GM12878 (cell line): ENCODE data around the gene SOX18. TPM values are rescaled to one million over a fixed set of nuclear protein-coding genes. Genes with fewer than 3 reads are reported as not detected.

Experiments used
- ATAC-seq: fragments of 200-7000 bp; cut with Tn5 transposase; 3 replicates; pipeline ENCODE4 v1.9.1; 2020; ENCODE audit warnings: mild to moderate bottlenecking, moderate library complexity
- BruUV-seq: library from RNA; stranded (reverse); fragments of 400-500 nt; replicated peaks from 2 replicates; lab custom pipeline; 2021; lab: Mats Ljungman, UMichigan
- CTCF ChIA-PET: fragments of 300-600 bp; sonication (Branson Sonifier 250); formaldehyde crosslinking; extraction: SDS; loops from one replicate; lab custom pipeline; 2021; ENCODE audit warnings: inconsistent platforms; lab: Yijun Ruan, JAX
- POLR2A ChIA-PET: fragments of 350-600 bp; formaldehyde crosslinking; extraction: SDS; loops from one replicate; lab custom pipeline; 2021; ENCODE audit warnings: inconsistent platforms; lab: Charles Lee
- RAD21 ChIA-PET: fragments of 300-600 bp; sonication (Branson Sonifier 250); formaldehyde crosslinking; loops from one replicate; lab custom pipeline; 2023; ENCODE audit warnings: antibody characterized with exemption; ENCODE audit not compliant: unreplicated experiment; lab: Charles Lee
- SMC1A ChIA-PET: fragments of 300-600 bp; sonication (Branson Sonifier 250); formaldehyde crosslinking; loops from one replicate; lab custom pipeline; 2023; ENCODE audit not compliant: unreplicated experiment, uncharacterized antibody; lab: Charles Lee
- DNase-seq: peaks from one replicate; pipeline ENCODE4 v3.0.0-alpha.2; 2011; ENCODE audit warnings: low read depth, low spot score
- FAIRE-seq: peaks from 3 replicates; lab custom pipeline; 2011; peaks lifted over from hg19 to GRCh38; lab: Jason Lieb, UNC
- H2AFZ ChIP-seq: 2 replicates; pipeline ENCODE4 v1.6.0; 2011; ENCODE audit warnings: low read depth, low read length, control low read depth; ENCODE audit not compliant: control insufficient read depth
- H3K27ac ChIP-seq: 2 replicates; pipeline ENCODE4 v1.5.1; 2011; ENCODE audit warnings: control low read depth; ENCODE audit not compliant: control insufficient read depth, insufficient read depth
- H3K27me3 ChIP-seq, 2 experiments: replicated peaks in 1 of 2; 2 replicates each; pipeline versions ENCODE4 v1.6.0 to v1.6.1; 2011; ENCODE audit warnings: low read length in 1 of 2; ENCODE audit not compliant: control insufficient read depth in 2 of 2, insufficient read depth in 2 of 2
- H3K36me3 ChIP-seq, 2 experiments: 2 replicates each; pipeline ENCODE4 v1.5.1; 2011; ENCODE audit warnings: low read length in 1 of 2; ENCODE audit not compliant: control insufficient read depth in 2 of 2, insufficient read depth in 2 of 2
- H3K4me1 ChIP-seq: 2 replicates; pipeline ENCODE4 v1.6.1; 2011; ENCODE audit warnings: mild to moderate bottlenecking, low read length, moderate library complexity, mixed read lengths; ENCODE audit not compliant: control insufficient read depth, insufficient read depth
- H3K4me2 ChIP-seq: 2 replicates; pipeline ENCODE4 v1.6.0; 2011; ENCODE audit warnings: control low read depth; ENCODE audit not compliant: control insufficient read depth, insufficient read depth
- H3K4me3 ChIP-seq: fragments of 200-600 bp; sonication (generic); 2 replicates; pipeline ENCODE4 v1.5.1; 2016
- H3K79me2 ChIP-seq: 2 replicates; pipeline ENCODE4 v1.6.0; 2011; ENCODE audit warnings: low read length; ENCODE audit not compliant: control insufficient read depth, insufficient read depth
- H3K9ac ChIP-seq: 2 replicates; pipeline ENCODE4 v1.8.0; 2011; ENCODE audit warnings: low read length, control low read depth, mixed read lengths; ENCODE audit not compliant: control insufficient read depth, insufficient read depth
- H3K9me3 ChIP-seq: replicated peaks from 3 replicates; pipeline ENCODE4 v1.5.1; 2011; ENCODE audit warnings: mild to moderate bottlenecking, low read length; ENCODE audit not compliant: control insufficient read depth, insufficient read depth
- H4K20me1 ChIP-seq: 2 replicates; pipeline ENCODE4 v1.6.0; 2011; ENCODE audit not compliant: control insufficient read depth, insufficient read depth
- CTCF ChIP-seq, 3 experiments: IDR thresholded peaks in 2 of 3; conservative IDR thresholded peaks in 1 of 3; 2 replicates each; pipeline ENCODE4 v1.5.1; 2011; ENCODE audit warnings: low read depth in 3 of 3, low read length in 3 of 3, mild to moderate bottlenecking in 3 of 3, control low read depth in 2 of 3, moderate library complexity in 2 of 3, inconsistent platforms in 1 of 3, mixed read lengths in 1 of 3; ENCODE audit not compliant: control insufficient read depth in 2 of 3, insufficient read depth in 1 of 3; ENCODE audit errors: extremely low read depth in 1 of 3
- NKRF ChIP-seq: fragments of 450-650 bp; conservative IDR thresholded peaks from 2 replicates; pipeline ENCODE4 v1.6.1; 2017; ENCODE audit warnings: mild to moderate bottlenecking, moderate library complexity
- NR2C1 ChIP-seq: fragments of 450-650 bp; IDR thresholded peaks from 2 replicates; pipeline ENCODE4 v1.6.1; 2017; ENCODE audit warnings: antibody characterized with exemption, mild to moderate bottlenecking, moderate library complexity
- PBX3 ChIP-seq: IDR thresholded peaks from 2 replicates; pipeline ENCODE4 v1.6.1; 2011; ENCODE audit warnings: mild to moderate bottlenecking, low read depth, low read length, moderate library complexity; ENCODE audit not compliant: insufficient replicate concordance
- POLR2A ChIP-seq: IDR thresholded peaks from 2 replicates; pipeline ENCODE4 v1.6.1; 2011; ENCODE audit warnings: low read depth, mild to moderate bottlenecking, low read length
- RB1 ChIP-seq: fragments of 450-650 bp; formaldehyde crosslinking; IDR thresholded peaks from 2 replicates; pipeline ENCODE4 v1.6.1; 2017; ENCODE audit warnings: mild to moderate bottlenecking, borderline replicate concordance
- SMARCA5 ChIP-seq: fragments of 450-650 bp; IDR thresholded peaks from 2 replicates; pipeline ENCODE4 v1.6.1; 2017; ENCODE audit warnings: mild to moderate bottlenecking
- SUZ12 ChIP-seq: fragments of 200-600 bp; sonication (generic); IDR thresholded peaks from one replicate; pipeline ENCODE4 v1.6.1; 2018; ENCODE audit warnings: antibody characterized with exemption, mild to moderate bottlenecking; ENCODE audit not compliant: unreplicated experiment
- TCF12 ChIP-seq: IDR thresholded peaks from 2 replicates; pipeline ENCODE4 v1.6.1; 2011; ENCODE audit warnings: low read depth, mild to moderate bottlenecking, low read length
- TCF3 ChIP-seq: IDR thresholded peaks from 2 replicates; pipeline ENCODE4 v1.6.1; 2012; ENCODE audit warnings: low read depth, mild to moderate bottlenecking, low read length, borderline replicate concordance; ENCODE audit not compliant: insufficient read depth
- ZBTB11 ChIP-seq: fragments of 450-650 bp; formaldehyde crosslinking; IDR thresholded peaks from 2 replicates; pipeline ENCODE4 v1.5.0; 2022; ENCODE audit warnings: mild to moderate bottlenecking, missing genetic modification characterization
- ZNF24 ChIP-seq: fragments of 450-650 bp; IDR thresholded peaks from 2 replicates; pipeline ENCODE4 v1.6.1; 2017; ENCODE audit warnings: antibody characterized with exemption, mild to moderate bottlenecking
- WGBS: methylation state at CpG from one replicate; pipeline ENCODE4 v1.1.6; 2016; ENCODE audit warnings: low lambda C conversion rate; ENCODE audit not compliant: insufficient replicate concordance, insufficient coverage; ENCODE audit errors: missing lambda C conversion rate; 5-methylcytosine and 5-hydroxymethylcytosine counted together
- in situ Hi-C: fragments of 300-500 bp; cut with MboI; formaldehyde crosslinking; loops from 9 replicates; pipeline ENCODE4 v1.14.3; 2018; ENCODE audit warnings: mixed read lengths
- intact Hi-C: fragments of 100-400 bp; cut with micrococcal nuclease; formaldehyde crosslinking; loops from one replicate; pipeline ENCODE4 v1.14.2; 2022; ENCODE audit not compliant: unreplicated experiment
- polyA plus RNA-seq, 11 experiments: library from polyadenylated mRNA; depleted of rRNA in 4 of 11; unstranded in 6 of 11; stranded (reverse) in 5 of 11; fragments of >200 nt; fragmentation: Nextera tagmentation in 4 of 11; fragmentation: Illumina TruSeq in 1 of 11; extraction: Ambion mirVana in 4 of 11; extraction: Trizol in 1 of 11; gene quantifications; 1 replicate in 1 of 11; 2 replicates in 10 of 11; pipeline versions ENCODE4 v1.2.1 to v1.2.3, GENCODE V29; 2011 to 2016; ENCODE audit warnings: inconsistent platforms in 2 of 11, missing spikeins in 2 of 11, low read depth in 1 of 11
- total RNA-seq, 4 experiments: library from RNA; depleted of rRNA in 3 of 4; stranded (reverse); fragments of >200 nt in 3 of 4; fragmentation: Illumina TruSeq in 1 of 4; extraction: Trizol in 1 of 4; gene quantifications; 2 replicates each; pipeline versions ENCODE4 v1.2.1 to v1.2.3, GENCODE V29; 2013 to 2021

SOX18 gene
- total and polyA plus RNA-seq, 10 of the 15 experiments (the other 5 are each of a cell fraction or from before 2014, with no cell fraction given): 0.05 to 5.6 (median 0.28) TPM; not detected in 3

- FAIRE-seq (no peak), DNase-seq (no peak), ATAC-seq (peak; percentile 53)
- Histone ChIP-seq H3K27me3 (no peaks in the 10 kb centered on the region), H3K4me1 (peaks cover 52% of the 10 kb centered on the region), H3K4me3 (peak overlapping the region; percentile 58), H3K9me3 (no peaks in the 10 kb centered on the region), H3K79me2 (peaks cover 4% of the 10 kb centered on the region), H3K9ac (peak overlapping the region; percentile 64), H3K27ac (peak overlapping the region; percentile 69), H3K4me2 (peak overlapping the region; percentile 70), H2AFZ (peak overlapping the region; percentile 64; the same call in 1 of the 2 replicates), H3K36me3 (peaks cover 4 to 6% of the 10 kb centered on the region in 2 experiments; a peak in 3 of 4 replicates), H4K20me1 (no peaks in the 10 kb centered on the region)
- SMC1A ChIA-PET: interaction anchor here (1.0 to 6.1 kb wide), 6 partner anchors 8 to 82 kb away, joined by 3 to 52 read pairs (median 10); partner anchors contain the start of genes PRPF6 and SAMD10
- no TSS peak for BruUV-seq
- intact Hi-C loops (loop anchor here (1.0 to 2.0 kb wide), 2 partner anchors 19 to 58 kb away; no protein-coding TSS in a partner anchor), in situ Hi-C loops (no loop called here)
- CTCF ChIA-PET: interaction anchor here (0.6 to 9.1 kb wide), 22 partner anchors 10 to 517 kb away, joined by 3 to 108 read pairs (median 4); partner anchors contain the start of genes OPRL1, PRPF6, RGS19 and RTEL1
- POLR2A ChIA-PET: interaction anchor here (0.6 to 7.2 kb wide), 10 partner anchors 16 to 500 kb away, joined by 3 to 63 read pairs (median 6); partner anchors contain the start of genes PRPF6, PTK6, SAMD10 and TCEA2
- RAD21 ChIA-PET: interaction anchor here (0.7 to 7.1 kb wide), 15 partner anchors 16 to 501 kb away, joined by 3 to 92 read pairs (median 4); partner anchors contain the start of genes OPRL1, PRPF6, PTK6 and RGS19
- no peak for TF ChIP-seq NR2C1
- TF ChIP-seq TCF12: peak; percentile 25; the same call in 1 of the 2 replicates
- no peak for TF ChIP-seq NKRF
- TF ChIP-seq ZBTB11: no peak
- TF ChIP-seq PBX3: peak; percentile 0
- no peak for TF ChIP-seq SMARCA5
- peak in 1 of 3 experiments; percentile 24; a peak in 2 of 6 replicates for TF ChIP-seq CTCF (IDR thresholded peaks at IDR 0.05 in 2 of 3, conservative IDR thresholded peaks at IDR 0.05 in 1 of 3; ENCODE audit: control insufficient read depth in 2 of 3, extremely low read depth in 1 of 3, insufficient read depth in 1 of 3, low read depth in 3 of 3, low read length in 3 of 3)
- peak; percentile 48 for TF ChIP-seq POLR2A
- TF ChIP-seq TCF3: 0 out of 2 replicates have a peak, but pooled peaks have one; percentile 46
- TF ChIP-seq SUZ12: no peak
- TF ChIP-seq ZNF24: no peak
- TF ChIP-seq RB1: no peak
- WGBS: 3% methylated on average over 20 of the region's 30 CpGs
Observed at GRCh38 chr20:64038224-64038564, 11.2 kb downstream of the SOX18 start.
